GM21576 (cell line): ENCODE results near the gene GRM4.

Source experiments
- ATAC-seq: cut with Tn5 transposase; IDR thresholded peaks from one replicate; pipeline ENCODE4 v1.9.1; 2021; ENCODE audit warnings: mild to moderate bottlenecking, moderate library complexity; ENCODE audit not compliant: unreplicated experiment

The GRM4 gene

GRCh38 chr6:34065466-34066217, 80.2 kb downstream of the GRM4 start:
- no peak for ATAC-seq

DNA sequence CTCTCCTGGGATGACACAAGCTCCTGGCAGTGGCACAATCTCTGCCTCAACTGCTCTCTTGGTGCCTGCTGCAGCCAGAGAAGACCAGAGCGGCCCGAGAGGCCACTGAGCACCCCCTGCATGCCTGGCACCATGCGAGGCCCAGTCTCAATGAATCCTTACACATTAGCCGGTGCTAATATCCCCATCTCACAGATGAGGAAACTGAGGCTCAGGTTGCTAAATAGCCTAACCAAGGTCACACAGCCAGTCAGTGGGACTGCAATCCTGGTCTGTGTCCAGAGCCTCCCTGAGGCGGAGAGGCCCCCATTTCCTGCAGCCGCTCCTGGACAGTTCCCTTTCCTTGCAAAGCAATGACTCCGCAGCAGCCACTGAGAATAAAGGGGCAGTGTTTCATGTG, 81.2 kb downstream of the GRM4 start:
- ATAC-seq: no peak

GRCh38 chr6:34063651-34064050, 82.2 kb downstream of the GRM4 start:
- no peak for ATAC-seq

- no peak for ATAC-seq
Measured at GRCh38 chr6:34062815-34063214, 83.1 kb downstream of the GRM4 start.

- no peak for ATAC-seq
Measured at GRCh38 chr6:34062156-34062555, 83.7 kb downstream of the GRM4 start.

- no peak for ATAC-seq
Measured at GRCh38 chr6:34061348-34061747, 84.5 kb downstream of the GRM4 start.

DNA sequence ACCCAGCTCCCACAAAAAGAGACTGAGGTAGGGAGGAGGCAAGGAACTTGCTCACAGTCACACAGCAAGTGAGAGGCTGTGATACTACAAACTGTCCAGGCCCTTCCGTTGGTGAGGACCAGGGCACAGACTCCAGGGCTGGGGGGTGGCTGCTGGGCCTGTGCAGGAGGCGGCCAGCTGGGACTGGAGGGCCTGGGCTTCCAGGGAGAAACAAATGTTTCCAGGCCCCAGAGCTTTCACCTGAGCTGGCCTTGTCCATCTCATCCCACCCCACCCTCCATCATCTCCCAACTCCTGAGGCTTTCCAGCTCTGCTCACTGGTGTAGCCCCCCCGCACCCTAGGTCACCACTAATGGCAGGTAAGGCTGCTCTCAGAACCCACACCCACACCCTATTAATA, 86.0 kb downstream of the GRM4 start:
- no peak for ATAC-seq

GRCh38 chr6:34059136-34059731, 86.7 kb downstream of the GRM4 start:
- ATAC-seq: no peak

DNA sequence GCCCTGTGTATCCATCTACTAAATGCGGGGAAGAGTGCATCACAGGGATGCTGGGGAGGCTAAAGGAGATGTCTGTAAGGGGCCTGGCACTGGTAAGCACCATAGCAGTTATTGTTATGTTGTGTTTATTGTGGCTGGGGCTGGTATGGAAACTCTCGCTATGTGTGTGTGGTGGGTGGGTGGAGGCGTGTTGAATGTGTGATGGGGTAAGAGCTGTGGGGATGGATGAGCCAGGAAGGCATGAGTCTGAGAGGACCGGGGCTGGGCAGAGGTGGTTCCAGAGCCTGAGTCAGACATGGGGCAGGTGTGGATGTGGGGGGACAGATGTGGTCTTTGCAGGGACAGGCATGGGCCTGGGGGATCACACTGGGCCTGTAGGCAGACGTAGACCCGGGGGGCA, 88.1 kb downstream of the GRM4 start:
- ATAC-seq: no peak

- ATAC-seq: no peak
Measured at GRCh38 chr6:34057191-34057590, 88.7 kb downstream of the GRM4 start.

DNA sequence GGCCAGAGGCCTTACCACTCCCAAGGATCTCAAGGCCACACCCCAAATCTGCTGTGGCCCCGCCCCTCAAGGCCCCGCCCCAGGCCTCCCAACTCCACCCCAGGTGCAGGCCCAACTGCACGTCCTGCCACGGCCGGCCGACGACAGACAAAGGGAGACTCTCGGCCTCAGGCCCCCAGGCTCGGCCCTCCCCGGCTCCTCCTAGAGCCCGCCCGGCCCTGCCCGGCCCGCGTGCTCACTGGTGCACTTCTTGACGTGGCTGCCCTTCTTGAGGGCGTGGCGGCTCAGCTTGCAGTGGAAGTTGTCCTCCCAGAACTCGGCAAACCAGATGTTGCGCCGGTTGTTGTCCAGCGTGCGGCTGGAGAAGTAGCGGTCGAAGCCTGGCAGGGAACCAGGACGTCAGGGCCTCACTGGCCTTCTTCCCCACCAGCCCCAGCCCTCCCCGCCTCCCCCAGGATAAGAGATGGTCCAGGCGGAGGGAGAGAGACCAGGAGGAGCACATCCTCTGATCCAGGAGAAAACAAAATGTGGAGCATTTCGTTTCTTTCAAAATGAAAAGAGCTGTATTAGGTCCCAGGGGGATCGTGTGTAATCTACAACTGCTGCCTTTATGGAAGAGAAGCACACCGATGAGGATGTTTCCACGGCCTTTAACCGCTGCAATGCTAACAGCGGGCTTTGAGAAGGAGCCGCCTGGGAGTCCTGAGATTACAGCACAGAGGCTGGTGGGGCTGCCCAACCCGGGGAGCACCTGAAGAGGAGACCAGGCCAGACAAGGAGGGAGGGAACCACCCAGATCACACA, 89.4 kb downstream of the GRM4 start:
- no peak for ATAC-seq

DNA sequence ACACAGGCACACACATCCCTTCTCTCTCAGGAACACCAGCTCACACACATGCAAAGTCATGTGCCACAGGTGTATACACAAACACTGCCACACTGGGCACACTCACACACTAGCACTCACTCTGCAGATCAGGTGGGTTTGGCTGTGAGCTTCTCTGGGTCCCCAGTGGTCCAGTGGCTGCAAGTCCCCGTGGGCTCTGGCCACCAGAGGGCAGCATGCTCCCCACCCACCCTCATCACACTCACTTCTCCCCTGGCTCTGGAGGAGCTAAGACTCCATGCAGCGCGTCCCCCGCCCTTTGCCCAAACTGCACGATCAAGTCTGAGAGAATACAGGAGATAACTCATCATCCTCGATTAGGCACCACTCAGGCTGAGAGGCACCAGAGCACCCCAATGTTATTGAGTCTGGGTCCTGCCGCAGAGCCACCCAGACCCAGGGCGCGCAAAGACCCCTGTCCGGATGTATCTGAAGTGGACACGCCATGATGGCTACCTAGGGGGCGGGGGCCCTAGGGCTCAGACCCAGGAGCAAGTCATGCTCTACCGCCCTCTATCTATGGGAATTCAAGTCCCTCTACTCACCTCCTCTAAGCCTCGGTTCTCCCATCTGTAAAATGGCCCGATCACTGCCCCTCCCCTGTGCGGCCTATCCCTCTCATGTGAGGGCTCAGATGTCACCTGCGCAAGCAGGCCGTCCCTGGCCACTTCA, 90.5 kb downstream of the GRM4 start:
- no peak for ATAC-seq

DNA sequence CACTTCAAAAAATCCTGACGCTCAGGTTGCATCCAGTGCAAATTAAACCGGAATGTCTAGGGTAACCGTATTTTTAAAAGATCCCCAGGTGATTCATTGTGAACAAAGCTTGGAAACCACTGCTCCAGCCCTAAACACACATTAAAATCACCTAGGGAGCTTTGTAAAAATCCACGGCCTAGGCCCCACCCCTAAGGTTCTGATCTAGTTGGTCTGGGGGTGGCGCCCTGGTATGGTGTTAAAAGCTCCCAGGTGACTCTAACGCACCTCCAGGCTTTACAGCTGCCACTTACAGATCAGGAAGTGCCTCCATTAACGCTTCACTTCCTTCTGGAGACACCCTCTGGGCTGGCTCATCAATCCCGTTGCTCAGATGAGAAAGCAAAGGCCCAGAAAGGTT, 92.2 kb downstream of the GRM4 start:
- ATAC-seq: no peak

- ATAC-seq: no peak
Measured at GRCh38 chr6:34052918-34053608, 92.8 kb downstream of the GRM4 start.

GRCh38 chr6:34052071-34052825, 93.6 kb downstream of the GRM4 start:
- no peak for ATAC-seq

- ATAC-seq: no peak
Measured at GRCh38 chr6:34051331-34051919, 94.5 kb downstream of the GRM4 start.

GRCh38 chr6:34050691-34051090, 95.2 kb downstream of the GRM4 start:
- no peak for ATAC-seq

DNA sequence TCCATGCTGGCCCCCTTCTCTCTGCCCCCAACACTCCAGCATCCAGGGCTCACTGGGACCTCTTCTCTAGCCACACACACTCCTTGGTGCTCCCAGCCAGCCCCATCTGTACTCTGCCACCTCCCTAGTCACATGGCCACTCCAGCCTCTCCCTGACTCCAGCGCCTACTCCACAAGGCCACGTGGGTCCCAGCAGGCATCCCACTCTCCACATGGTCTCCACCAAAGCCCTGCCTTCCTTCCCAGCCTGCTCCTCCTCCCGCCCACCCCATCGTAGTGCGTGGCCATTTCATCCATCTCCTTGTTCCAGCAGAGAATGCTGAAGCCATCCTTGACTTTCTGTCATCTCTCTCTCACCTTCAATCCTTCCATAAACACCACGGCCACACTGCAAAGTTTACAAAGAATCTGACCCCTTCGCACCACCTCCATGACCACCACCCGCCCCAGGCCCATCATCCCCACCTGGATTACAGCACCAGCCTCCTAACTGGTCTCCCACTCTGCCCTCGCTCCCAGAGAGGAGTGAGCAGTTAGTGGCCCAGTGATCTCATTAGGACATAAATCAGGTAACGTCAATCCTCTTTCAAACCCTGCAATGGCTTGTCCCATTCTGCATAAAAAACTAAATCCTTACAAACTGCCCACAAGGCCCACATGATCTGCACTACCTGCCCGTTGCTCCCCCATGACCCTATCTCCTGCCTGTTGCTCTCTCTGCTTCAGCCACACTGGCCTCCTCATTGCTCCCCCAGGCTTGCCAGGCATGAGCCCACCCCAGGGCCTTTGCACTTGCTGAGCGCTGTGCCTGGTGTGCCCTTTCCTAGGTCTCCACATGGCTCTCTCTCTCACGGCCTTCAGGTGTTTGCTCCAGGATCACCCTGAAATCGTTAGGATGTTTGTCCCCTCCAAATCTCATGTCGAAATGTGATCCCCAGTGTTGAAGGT, 96.2 kb downstream of the GRM4 start:
- ATAC-seq: no peak
